Cerebellar nuclear complex (tissue), 1 donor: ENCODE measurements around the gene PARD3.
"Not testable (repeated sequence)": the region's sequence is repeated elsewhere in the genome, so short reads cannot be mapped to it uniquely, and the experiment has no call there.

Experiments
- DNase-seq, 2 experiments: peaks; one replicate each; lab custom pipeline; 2025; lab: John Stamatoyannopoulos, UW

The PARD3 gene

GRCh38 chr10:34648919-34649318 lies 166.2 kb downstream of the PARD3 start:
- DNase-seq: no peak

GRCh38 chr10:34647875-34648865 lies 166.9 kb downstream of the PARD3 start:
- DNase-seq: no peak

GRCh38 chr10:34647160-34647559 lies 167.9 kb downstream of the PARD3 start:
- no peak for DNase-seq

GRCh38 chr10:34646331-34646730 lies 168.8 kb downstream of the PARD3 start:
- no peak for DNase-seq

GRCh38 chr10:34644815-34645214 lies 170.3 kb downstream of the PARD3 start:
- DNase-seq: not testable (repeated sequence)

GRCh38 chr10:34644224-34644623 lies 170.9 kb downstream of the PARD3 start:
- DNase-seq: no peak

GRCh38 chr10:34643620-34644019 lies 171.5 kb downstream of the PARD3 start:
- DNase-seq: no peak

GRCh38 chr10:34641913-34642558 lies 173.1 kb downstream of the PARD3 start:
- DNase-seq: no peak

- no peak for DNase-seq
Measured at GRCh38 chr10:34641147-34641912, 173.8 kb downstream of the PARD3 start.

- DNase-seq: no peak
Measured at GRCh38 chr10:34638406-34639054, 176.6 kb downstream of the PARD3 start.

- DNase-seq: no peak
Measured at GRCh38 chr10:34637418-34637911, 177.6 kb downstream of the PARD3 start.

GRCh38 chr10:34635111-34635510 lies 180.0 kb downstream of the PARD3 start:
- no peak for DNase-seq

- no peak for DNase-seq
Measured at GRCh38 chr10:34633374-34633773, 181.7 kb downstream of the PARD3 start.

GRCh38 chr10:34629084-34629483 lies 186.0 kb downstream of the PARD3 start:
- no peak for DNase-seq

GRCh38 chr10:34628174-34628796 lies 186.8 kb downstream of the PARD3 start:
- no peak for DNase-seq

- no peak for DNase-seq
Measured at GRCh38 chr10:34627741-34628140, 187.4 kb downstream of the PARD3 start.

- DNase-seq: no peak
Measured at GRCh38 chr10:34627331-34627730, 187.8 kb downstream of the PARD3 start.

GRCh38 chr10:34626158-34626880 lies 188.8 kb downstream of the PARD3 start:
- DNase-seq: no peak

GRCh38 chr10:34624323-34625153 lies 190.6 kb downstream of the PARD3 start:
- no peak for DNase-seq

GRCh38 chr10:34622945-34623344 lies 192.2 kb downstream of the PARD3 start:
- DNase-seq: no peak
